Vagina (tissue), 2 donors: ENCODE data around the gene URB1. TPM values are rescaled to one million over a fixed set of nuclear protein-coding genes. Genes with fewer than 3 reads are reported as not detected.
"Not testable (repeated sequence)": the region's sequence is repeated elsewhere in the genome, so short reads cannot be mapped to it uniquely, and the experiment has no call there.

ENCODE experiments used
- DNase-seq, 2 donors: peaks; one replicate each; pipeline ENCODE4 v3.0.0-alpha.2; 2017; ENCODE audit errors: extremely low spot score in 2 of 2
- H3K27ac ChIP-seq: fragments of 200-600 bp; sonication (generic); one replicate; pipeline ENCODE4 v1.5.1; 2019
- H3K27me3 ChIP-seq: fragments of 200-600 bp; sonication (generic); one replicate; pipeline ENCODE4 v1.5.1; 2019
- H3K36me3 ChIP-seq, 2 donors: fragments of 200-600 bp; sonication (generic); one replicate each; pipeline ENCODE4 v1.5.1; 2017 to 2019
- H3K4me1 ChIP-seq: fragments of 200-600 bp; sonication (generic); one replicate; pipeline ENCODE4 v1.5.1; 2019
- H3K4me3 ChIP-seq, 2 donors: fragments of 200-600 bp; sonication (generic); 1 replicate in 1 of 2; 2 replicates in 1 of 2; pipeline ENCODE4 v1.5.1; 2016 to 2019
- H3K9me3 ChIP-seq: fragments of 200-600 bp; sonication (generic); one replicate; pipeline ENCODE4 v1.5.1; 2019
- POLR2A ChIP-seq, 2 donors: fragments of 450-650 bp; IDR thresholded peaks; one replicate each; pipeline ENCODE4 v1.6.1; 2017; ENCODE audit warnings: antibody characterized with exemption in 2 of 2, mild to moderate bottlenecking in 2 of 2, moderate library complexity in 2 of 2
- POLR2AphosphoS5 ChIP-seq, 2 donors: sonication (generic); formaldehyde crosslinking; IDR thresholded peaks; one replicate each; pipeline ENCODE4 v1.9.0; 2017; ENCODE audit warnings: antibody characterized with exemption in 2 of 2, mild to moderate bottlenecking in 2 of 2, low read depth in 1 of 2; ENCODE audit not compliant: insufficient read depth in 1 of 2
- intact Hi-C: fragments of 100-400 bp; cut with DNase I; formaldehyde crosslinking; loops from one replicate; pipeline ENCODE4 v1.15.1; 2023
- total RNA-seq: library from RNA; depleted of rRNA; stranded (reverse); fragments of >200 nt; gene quantifications from one replicate; pipeline ENCODE4 v1.2.3, GENCODE V29; 2016
- TF ChIP-seq, protein P1 (sequence below), 3 experiments: fragments of 450-650 bp in 2 of 3; fragments of 200-600 bp in 1 of 3; sonication (generic) in 1 of 3; IDR thresholded peaks; one replicate each; pipeline ENCODE4 v1.5.1; 2017 to 2019; ENCODE audit warnings: antibody characterized with exemption in 3 of 3, mild to moderate bottlenecking in 2 of 3, moderate library complexity in 2 of 3

The URB1 gene
- total RNA-seq, 1 donor from 2014 or later, result 23.8 TPM

DNA sequence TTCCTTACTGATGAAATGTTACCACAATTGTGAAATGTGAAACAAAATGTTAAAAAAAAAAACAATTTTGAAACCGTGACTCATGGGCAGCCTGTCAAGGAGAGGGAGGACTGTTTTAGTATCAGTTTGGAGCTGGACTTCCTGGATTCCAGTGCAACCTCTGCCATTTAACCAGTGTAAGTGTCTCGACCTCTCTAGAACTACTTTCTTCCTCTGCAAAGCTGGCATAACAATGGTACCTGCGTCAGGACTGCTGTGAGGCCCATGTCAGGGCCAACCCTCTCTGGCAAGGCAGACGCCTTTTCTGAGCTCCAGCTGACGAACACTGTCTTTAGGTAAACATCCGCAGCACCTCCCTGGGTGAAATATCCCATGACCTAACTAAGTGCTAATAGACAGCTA is 20.9 kb downstream of the URB1 start:
- intact Hi-C loops, result no loop called here
- H3K4me3 ChIP-seq, result no peak overlapping the region
- no peaks in the 10 kb centered on the region for H3K9me3 ChIP-seq
- H3K27ac ChIP-seq, result peak overlapping the region; percentile 87
- DNase-seq, result peak in 1 of 2 donors; percentile 92
- peaks cover 31% of the 10 kb centered on the region for H3K4me1 ChIP-seq
- H3K27me3 ChIP-seq, result no peaks in the 10 kb centered on the region
- TF ChIP-seq POLR2A (IDR thresholded peaks at IDR 0.05) (no peak), POLR2AphosphoS5 (IDR thresholded peaks at IDR 0.05; ENCODE audit: insufficient read depth in 1 of 2, low read depth in 1 of 2) (peak in 1 of 2 donors; percentile 77)
- TF ChIP-seq, protein P1, sequence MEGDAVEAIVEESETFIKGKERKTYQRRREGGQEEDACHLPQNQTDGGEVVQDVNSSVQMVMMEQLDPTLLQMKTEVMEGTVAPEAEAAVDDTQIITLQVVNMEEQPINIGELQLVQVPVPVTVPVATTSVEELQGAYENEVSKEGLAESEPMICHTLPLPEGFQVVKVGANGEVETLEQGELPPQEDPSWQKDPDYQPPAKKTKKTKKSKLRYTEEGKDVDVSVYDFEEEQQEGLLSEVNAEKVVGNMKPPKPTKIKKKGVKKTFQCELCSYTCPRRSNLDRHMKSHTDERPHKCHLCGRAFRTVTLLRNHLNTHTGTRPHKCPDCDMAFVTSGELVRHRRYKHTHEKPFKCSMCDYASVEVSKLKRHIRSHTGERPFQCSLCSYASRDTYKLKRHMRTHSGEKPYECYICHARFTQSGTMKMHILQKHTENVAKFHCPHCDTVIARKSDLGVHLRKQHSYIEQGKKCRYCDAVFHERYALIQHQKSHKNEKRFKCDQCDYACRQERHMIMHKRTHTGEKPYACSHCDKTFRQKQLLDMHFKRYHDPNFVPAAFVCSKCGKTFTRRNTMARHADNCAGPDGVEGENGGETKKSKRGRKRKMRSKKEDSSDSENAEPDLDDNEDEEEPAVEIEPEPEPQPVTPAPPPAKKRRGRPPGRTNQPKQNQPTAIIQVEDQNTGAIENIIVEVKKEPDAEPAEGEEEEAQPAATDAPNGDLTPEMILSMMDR (IDR thresholded peaks at IDR 0.05), result no peak
- H3K36me3 ChIP-seq, result peaks cover 0 to 24% of the 10 kb centered on the region in 2 donors

DNA sequence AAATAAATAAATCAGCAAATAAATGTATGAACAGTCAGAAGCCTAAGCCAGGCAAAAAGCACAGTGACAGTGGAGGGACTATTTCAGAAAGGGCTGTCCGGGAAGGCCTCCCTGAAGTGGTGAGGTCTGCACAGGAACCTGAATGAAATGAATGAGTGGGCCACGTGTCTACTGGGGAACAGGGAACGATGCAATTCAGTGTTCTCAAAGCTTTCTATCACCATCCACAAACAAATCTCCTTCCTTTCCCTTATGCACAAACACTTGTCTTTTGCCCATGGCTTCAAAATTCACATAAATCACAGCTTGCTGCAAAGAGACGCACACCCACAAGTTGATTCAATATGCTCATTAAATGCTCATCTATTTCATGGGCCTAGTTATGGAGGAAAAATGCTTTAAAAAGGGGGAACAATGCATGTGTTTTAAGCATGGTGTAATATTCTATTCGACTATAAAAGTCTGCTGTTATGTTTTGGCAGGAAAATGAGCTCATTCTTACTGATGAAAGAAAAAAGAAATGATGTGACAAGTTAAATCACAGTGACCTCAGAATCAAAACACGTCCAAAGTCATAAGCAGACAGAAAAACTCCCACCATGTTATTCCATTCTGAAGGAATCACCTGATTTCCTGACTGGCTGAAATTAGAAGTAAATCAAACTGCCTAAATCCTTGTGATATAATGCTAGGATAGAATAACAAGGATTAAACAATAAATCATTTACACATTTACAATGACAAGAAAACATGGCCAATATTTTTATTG is 21.6 kb downstream of the URB1 start:
- H3K36me3 ChIP-seq, result peaks cover 0 to 22% of the 10 kb centered on the region in 2 donors

DNA sequence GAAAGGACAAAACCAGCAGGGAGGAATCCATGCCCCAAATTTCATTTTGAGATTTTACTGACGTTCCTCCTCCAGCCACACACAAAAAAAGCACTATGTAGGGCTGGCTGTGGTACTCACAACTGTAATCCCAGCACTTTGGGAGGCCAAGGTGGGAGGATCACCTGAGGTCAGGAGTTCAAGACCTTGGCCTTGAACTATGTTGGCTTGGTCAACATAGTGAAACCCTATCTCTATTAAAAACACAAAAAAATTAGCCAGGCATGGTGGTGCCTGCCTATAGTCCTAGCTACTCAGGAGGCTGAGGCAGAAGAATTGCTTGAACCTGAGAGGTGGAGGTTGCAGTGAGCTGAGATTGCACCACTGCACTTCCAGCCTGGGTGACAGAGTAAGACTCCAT is 23.9 kb downstream of the URB1 start:
- DNase-seq, H3K9me3 ChIP-seq, H3K27me3 ChIP-seq, H3K4me3 ChIP-seq, intact Hi-C loops: not testable (repeated sequence)
- peak overlapping the region; percentile 87 for H3K27ac ChIP-seq
- H3K4me1 ChIP-seq, result peaks cover 42% of the 10 kb centered on the region
- H3K36me3 ChIP-seq, result peaks cover 0 to 21% of the 10 kb centered on the region in 2 donors

More for the DNA sequence above, 21.6 kb downstream of the URB1 start:
- no peak for DNase-seq
- intact Hi-C loops, result no loop called here
- TF ChIP-seq, protein P1 (IDR thresholded peaks at IDR 0.05), result no peak
- TF ChIP-seq POLR2AphosphoS5 (IDR thresholded peaks at IDR 0.05; ENCODE audit: insufficient read depth in 1 of 2, low read depth in 1 of 2), result no peak
- TF ChIP-seq POLR2A (IDR thresholded peaks at IDR 0.05), result no peak
- no peaks in the 10 kb centered on the region for H3K27me3 ChIP-seq
- H3K9me3 ChIP-seq, result no peaks in the 10 kb centered on the region
- peak overlapping the region; percentile 87 for H3K27ac ChIP-seq
- H3K4me3 ChIP-seq, result no peak overlapping the region
- H3K4me1 ChIP-seq, result peaks cover 31% of the 10 kb centered on the region

DNA sequence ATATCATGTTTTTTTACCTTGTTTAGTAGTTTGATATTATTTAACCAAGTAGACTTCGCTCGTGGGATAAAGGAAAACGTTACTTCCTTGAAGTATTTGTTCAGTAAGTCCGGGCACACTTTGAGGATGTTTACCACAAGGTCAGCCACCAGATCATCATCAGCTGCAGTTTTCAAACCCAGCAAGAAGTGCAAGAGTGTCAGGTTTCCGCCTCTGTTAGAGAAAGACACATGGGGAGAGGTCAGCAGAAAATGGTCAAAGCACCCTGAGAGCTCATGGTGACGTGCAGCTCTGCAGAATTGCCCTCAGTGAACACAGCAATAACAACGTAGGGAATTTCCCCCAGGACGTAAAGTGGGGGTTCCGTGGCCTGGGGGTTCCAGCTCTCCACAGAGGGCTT is 24.4 kb downstream of the URB1 start:
- Histone ChIP-seq H3K27me3 (no peaks in the 10 kb centered on the region), H3K4me3 (no peak overlapping the region), H3K9me3 (no peaks in the 10 kb centered on the region), H3K4me1 (peaks cover 48% of the 10 kb centered on the region), H3K36me3 (peaks cover 0 to 21% of the 10 kb centered on the region in 2 donors), H3K27ac (peak overlapping the region; percentile 87)
- no peak for TF ChIP-seq POLR2AphosphoS5 (IDR thresholded peaks at IDR 0.05; ENCODE audit: insufficient read depth in 1 of 2, low read depth in 1 of 2)
- TF ChIP-seq POLR2A (IDR thresholded peaks at IDR 0.05), result no peak
- TF ChIP-seq, protein P1 (IDR thresholded peaks at IDR 0.05), result no peak
- intact Hi-C loops, result no loop called here
- DNase-seq, result no peak

DNA sequence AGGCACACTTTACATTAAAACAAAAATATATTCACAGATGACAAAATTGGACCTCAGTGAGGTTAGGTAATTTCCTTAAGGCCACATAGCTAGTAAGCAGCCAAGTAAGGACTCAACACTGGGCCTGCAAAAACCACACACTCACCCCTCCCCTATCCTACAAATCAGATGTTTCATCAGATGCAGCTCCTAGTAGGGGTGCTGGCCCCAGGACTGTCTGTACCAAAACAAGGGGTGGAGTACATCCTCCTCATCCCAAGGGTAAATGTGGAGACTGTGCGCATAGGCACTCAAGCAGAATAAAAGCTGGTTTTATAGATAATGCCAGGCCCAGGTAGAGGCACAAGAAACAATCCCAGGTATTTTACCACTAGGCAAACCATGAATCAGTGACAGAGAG is 25.7 kb downstream of the URB1 start:
- intact Hi-C loops, result no loop called here
- Histone ChIP-seq H3K9me3 (no peaks in the 10 kb centered on the region), H3K4me1 (peaks cover 37% of the 10 kb centered on the region), H3K4me3 (no peak overlapping the region), H3K27me3 (no peaks in the 10 kb centered on the region), H3K27ac (peak overlapping the region; percentile 87), H3K36me3 (peaks cover 0 to 30% of the 10 kb centered on the region in 2 donors)
- TF ChIP-seq, protein P1 (IDR thresholded peaks at IDR 0.05), result no peak
- peak in 1 of 2 donors; percentile 76 for TF ChIP-seq POLR2AphosphoS5 (IDR thresholded peaks at IDR 0.05; ENCODE audit: insufficient read depth in 1 of 2, low read depth in 1 of 2)
- DNase-seq, result no peak
